ENCODE data around the gene PMPCA. TPM values are rescaled to one million over a fixed set of nuclear protein-coding genes. Genes with fewer than 3 reads are reported as not detected.

PMPCA gene
- total and polyA plus RNA-seq, 2 donors (not counting 1 experiment from before 2014, with no cell fraction given) = 26.4 to 70.2 TPM

DNA sequence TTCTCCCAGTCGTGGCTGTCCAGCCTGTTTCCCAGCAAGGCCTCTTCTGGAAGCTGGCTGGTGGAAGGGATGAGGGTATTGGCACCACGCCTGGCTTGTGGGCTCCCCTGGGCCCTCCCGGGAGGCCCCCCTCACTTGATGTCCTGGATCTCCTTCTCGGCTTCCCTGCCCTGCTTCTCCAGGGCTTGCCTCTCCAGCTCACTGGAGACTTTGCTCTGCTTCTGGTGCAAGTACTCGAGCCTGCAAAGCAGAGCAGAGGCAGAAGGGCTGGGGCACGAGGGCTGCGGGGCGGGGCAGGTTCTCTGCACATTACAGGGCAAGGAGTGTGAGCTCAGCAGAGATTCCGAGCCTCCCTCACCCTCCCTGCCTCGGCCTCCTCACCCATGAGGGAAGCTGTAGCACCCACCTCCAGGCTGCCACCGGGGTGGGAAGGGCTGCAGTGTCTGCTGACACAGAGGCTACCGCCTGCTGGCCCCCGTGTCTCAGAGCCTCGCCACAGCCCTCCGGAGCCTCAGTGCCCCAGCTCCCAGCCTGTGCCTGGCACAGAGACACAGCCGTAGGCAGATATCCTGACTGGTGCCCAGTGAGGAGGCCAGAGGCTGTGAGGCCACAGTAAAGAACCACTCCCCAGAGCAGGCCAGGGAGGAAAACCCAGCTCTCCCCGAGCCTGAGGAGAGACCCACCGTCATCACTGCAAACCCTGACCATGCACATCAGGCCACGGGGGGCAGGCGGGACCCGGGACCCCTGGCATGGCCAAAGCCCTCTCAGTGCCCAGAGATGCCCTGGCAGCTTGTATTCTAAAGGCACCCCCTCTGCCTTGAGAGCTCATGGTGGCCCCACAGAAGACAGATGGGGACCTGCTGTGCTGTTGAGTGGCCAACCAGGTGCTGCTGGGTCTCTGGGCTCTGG is 17.7 kb upstream of the PMPCA start:
- no peak for DNase-seq (ENCODE audit: low read depth in 2 of 2)
- no peak overlapping the region for H3K9ac ChIP-seq (ENCODE audit: insufficient read depth, low read length)
- no peak overlapping the region for H3K4me3 ChIP-seq (replicated peaks in 1 of 4; ENCODE audit: control extremely low read depth in 1 of 4, insufficient read depth in 1 of 4, low read depth in 3 of 4, low read length in 4 of 4)
- H3K27me3 ChIP-seq (ENCODE audit: control insufficient read depth, insufficient read depth, low read length) = no peaks in the 10 kb centered on the region
- TF ChIP-seq, protein P1, sequence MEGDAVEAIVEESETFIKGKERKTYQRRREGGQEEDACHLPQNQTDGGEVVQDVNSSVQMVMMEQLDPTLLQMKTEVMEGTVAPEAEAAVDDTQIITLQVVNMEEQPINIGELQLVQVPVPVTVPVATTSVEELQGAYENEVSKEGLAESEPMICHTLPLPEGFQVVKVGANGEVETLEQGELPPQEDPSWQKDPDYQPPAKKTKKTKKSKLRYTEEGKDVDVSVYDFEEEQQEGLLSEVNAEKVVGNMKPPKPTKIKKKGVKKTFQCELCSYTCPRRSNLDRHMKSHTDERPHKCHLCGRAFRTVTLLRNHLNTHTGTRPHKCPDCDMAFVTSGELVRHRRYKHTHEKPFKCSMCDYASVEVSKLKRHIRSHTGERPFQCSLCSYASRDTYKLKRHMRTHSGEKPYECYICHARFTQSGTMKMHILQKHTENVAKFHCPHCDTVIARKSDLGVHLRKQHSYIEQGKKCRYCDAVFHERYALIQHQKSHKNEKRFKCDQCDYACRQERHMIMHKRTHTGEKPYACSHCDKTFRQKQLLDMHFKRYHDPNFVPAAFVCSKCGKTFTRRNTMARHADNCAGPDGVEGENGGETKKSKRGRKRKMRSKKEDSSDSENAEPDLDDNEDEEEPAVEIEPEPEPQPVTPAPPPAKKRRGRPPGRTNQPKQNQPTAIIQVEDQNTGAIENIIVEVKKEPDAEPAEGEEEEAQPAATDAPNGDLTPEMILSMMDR (conservative IDR thresholded peaks at IDR 0.05 in 1 of 2, IDR thresholded peaks at IDR 0.05 in 1 of 2; ENCODE audit: low read depth in 1 of 2, low read length in 2 of 2) = no peak
- no peak for TF ChIP-seq EZH2 (IDR thresholded peaks at IDR 0.05; ENCODE audit: low read length, missing control alignments)
- no peak overlapping the region for H2AFZ ChIP-seq (ENCODE audit: low read length)
- no peaks in the 10 kb centered on the region for H3K4me1 ChIP-seq (ENCODE audit: control insufficient read depth, extremely low read depth, insufficient read depth, low read length)
- H3K27ac ChIP-seq (ENCODE audit: insufficient read depth, low read length) = no peak overlapping the region
- H3K79me2 ChIP-seq (ENCODE audit: control insufficient read depth, insufficient read depth, low read length) = no peaks in the 10 kb centered on the region
- no peaks in the 10 kb centered on the region for H4K20me1 ChIP-seq (ENCODE audit: control insufficient read depth, extremely low read depth, insufficient read depth, low read length)
- no peaks in the 10 kb centered on the region for H3K9me3 ChIP-seq (ENCODE audit: control insufficient read depth, insufficient read depth, low read depth, low read length)
- peaks cover 37% of the 10 kb centered on the region for H3K36me3 ChIP-seq (ENCODE audit: control insufficient read depth, insufficient read depth, low read length)
- H3K4me2 ChIP-seq (ENCODE audit: extremely low read depth, insufficient read depth, low read length) = no peak overlapping the region

DNA sequence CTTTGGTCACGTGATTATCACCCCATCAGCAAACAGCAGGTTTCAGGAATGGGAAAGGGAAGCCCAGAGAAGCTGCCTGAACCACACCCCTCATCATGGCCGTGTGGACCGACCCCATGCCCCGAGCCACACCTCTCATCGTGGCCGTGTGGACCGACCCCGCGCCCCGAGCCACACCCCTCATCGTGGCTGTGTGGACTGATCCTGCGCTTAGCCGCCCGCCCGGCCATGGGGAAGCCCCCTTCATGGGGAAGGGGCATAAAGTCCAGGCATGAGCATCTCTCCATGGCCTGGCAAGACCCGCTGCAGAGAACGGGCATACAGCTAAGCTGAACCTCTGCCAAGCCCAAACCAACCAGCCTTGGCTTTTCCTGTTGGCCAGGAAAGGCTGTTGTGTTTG is 16.9 kb upstream of the PMPCA start:
- Histone ChIP-seq H4K20me1 (ENCODE audit: control insufficient read depth, extremely low read depth, insufficient read depth, low read length) (no peaks in the 10 kb centered on the region), H3K27me3 (ENCODE audit: control insufficient read depth, insufficient read depth, low read length) (no peaks in the 10 kb centered on the region)

DNA sequence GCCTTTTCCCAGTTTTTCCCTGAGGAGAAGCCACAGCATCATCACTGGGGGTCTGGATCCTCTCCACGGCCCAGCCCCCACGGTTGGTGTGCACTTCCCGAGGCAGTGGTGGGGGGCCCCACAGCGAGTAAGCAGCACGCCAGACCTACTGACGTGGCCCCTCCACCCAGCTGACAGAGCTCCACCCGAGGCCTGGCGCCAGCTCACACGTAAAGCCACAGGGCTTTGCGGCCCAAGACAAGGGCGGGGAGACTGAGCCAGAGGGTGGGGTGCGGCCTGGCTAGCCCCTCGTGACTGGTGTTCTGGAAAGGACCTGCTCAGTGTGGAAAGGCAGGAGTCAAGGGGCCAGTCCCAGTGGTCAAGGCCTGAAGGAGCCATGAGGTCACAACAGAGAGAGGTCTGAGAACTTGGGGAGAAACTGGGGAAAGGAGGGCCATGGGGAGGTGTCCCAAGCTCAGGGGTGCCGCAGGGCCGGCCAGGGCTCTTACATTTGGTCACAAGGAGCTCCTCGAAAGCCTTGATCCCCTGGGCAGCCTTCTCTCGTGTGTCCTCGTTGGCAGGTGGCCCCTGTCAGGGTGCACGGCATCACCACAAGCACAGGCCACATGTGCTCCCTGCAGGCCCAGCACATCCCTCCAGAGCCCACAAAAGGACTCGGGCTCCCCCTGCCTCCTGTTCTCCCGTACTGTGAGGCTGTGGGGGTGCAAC is 16.0 kb upstream of the PMPCA start:
- peaks cover 15% of the 10 kb centered on the region for H3K79me2 ChIP-seq (ENCODE audit: control insufficient read depth, insufficient read depth, low read length)
- H3K9ac ChIP-seq (ENCODE audit: insufficient read depth, low read length) = no peak overlapping the region
- TF ChIP-seq EZH2 (IDR thresholded peaks at IDR 0.05; ENCODE audit: low read length, missing control alignments) = no peak
- TF ChIP-seq, protein P1 (conservative IDR thresholded peaks at IDR 0.05 in 1 of 2, IDR thresholded peaks at IDR 0.05 in 1 of 2; ENCODE audit: low read depth in 1 of 2, low read length in 2 of 2) = no peak
- DNase-seq (ENCODE audit: low read depth in 2 of 2) = no peak
- no peaks in the 10 kb centered on the region for H3K9me3 ChIP-seq (ENCODE audit: control insufficient read depth, insufficient read depth, low read depth, low read length)
- H4K20me1 ChIP-seq (ENCODE audit: control insufficient read depth, extremely low read depth, insufficient read depth, low read length) = no peaks in the 10 kb centered on the region
- H3K27ac ChIP-seq (ENCODE audit: insufficient read depth, low read length) = no peak overlapping the region
- no peak overlapping the region for H3K4me3 ChIP-seq (replicated peaks in 1 of 4; ENCODE audit: control extremely low read depth in 1 of 4, insufficient read depth in 1 of 4, low read depth in 3 of 4, low read length in 4 of 4)
- H3K27me3 ChIP-seq (ENCODE audit: control insufficient read depth, insufficient read depth, low read length) = no peaks in the 10 kb centered on the region
- no peak overlapping the region for H3K4me2 ChIP-seq (ENCODE audit: extremely low read depth, insufficient read depth, low read length)
- no peak overlapping the region for H2AFZ ChIP-seq (ENCODE audit: low read length)
- peaks cover 6% of the 10 kb centered on the region for H3K4me1 ChIP-seq (ENCODE audit: control insufficient read depth, extremely low read depth, insufficient read depth, low read length)
- H3K36me3 ChIP-seq (ENCODE audit: control insufficient read depth, insufficient read depth, low read length) = peaks cover 30% of the 10 kb centered on the region

More for the DNA sequence above, 16.9 kb upstream of the PMPCA start:
- no peak for DNase-seq (ENCODE audit: low read depth in 2 of 2)
- Histone ChIP-seq H3K27ac (ENCODE audit: insufficient read depth, low read length) (no peak overlapping the region), H3K9ac (ENCODE audit: insufficient read depth, low read length) (no peak overlapping the region), H3K4me1 (ENCODE audit: control insufficient read depth, extremely low read depth, insufficient read depth, low read length) (peaks cover under 1% of the 10 kb centered on the region), H3K79me2 (ENCODE audit: control insufficient read depth, insufficient read depth, low read length) (peaks cover 6% of the 10 kb centered on the region), H3K36me3 (ENCODE audit: control insufficient read depth, insufficient read depth, low read length) (peaks cover 34% of the 10 kb centered on the region), H3K4me2 (ENCODE audit: extremely low read depth, insufficient read depth, low read length) (no peak overlapping the region), H3K9me3 (ENCODE audit: control insufficient read depth, insufficient read depth, low read depth, low read length) (no peaks in the 10 kb centered on the region), H3K4me3 (replicated peaks in 1 of 4; ENCODE audit: control extremely low read depth in 1 of 4, insufficient read depth in 1 of 4, low read depth in 3 of 4, low read length in 4 of 4) (no peak overlapping the region), H2AFZ (ENCODE audit: low read length) (no peak overlapping the region)
- TF ChIP-seq, protein P1 (conservative IDR thresholded peaks at IDR 0.05 in 1 of 2, IDR thresholded peaks at IDR 0.05 in 1 of 2; ENCODE audit: low read depth in 1 of 2, low read length in 2 of 2) = no peak
- TF ChIP-seq EZH2 (IDR thresholded peaks at IDR 0.05; ENCODE audit: low read length, missing control alignments) = no peak
